NCI-H226 (cell line): ENCODE data around the gene CAPN15.
A peak's percentile ranks its signal among the peaks of the same experiment; 100 is the strongest.
"Not testable (repeated sequence)": the region's sequence is repeated elsewhere in the genome, so short reads cannot be mapped to it uniquely, and the experiment has no call there.

Source experiments
- DNase-seq: peaks from one replicate; pipeline ENCODE4 v3.0.0-alpha.2; 2015

CAPN15 gene

DNA sequence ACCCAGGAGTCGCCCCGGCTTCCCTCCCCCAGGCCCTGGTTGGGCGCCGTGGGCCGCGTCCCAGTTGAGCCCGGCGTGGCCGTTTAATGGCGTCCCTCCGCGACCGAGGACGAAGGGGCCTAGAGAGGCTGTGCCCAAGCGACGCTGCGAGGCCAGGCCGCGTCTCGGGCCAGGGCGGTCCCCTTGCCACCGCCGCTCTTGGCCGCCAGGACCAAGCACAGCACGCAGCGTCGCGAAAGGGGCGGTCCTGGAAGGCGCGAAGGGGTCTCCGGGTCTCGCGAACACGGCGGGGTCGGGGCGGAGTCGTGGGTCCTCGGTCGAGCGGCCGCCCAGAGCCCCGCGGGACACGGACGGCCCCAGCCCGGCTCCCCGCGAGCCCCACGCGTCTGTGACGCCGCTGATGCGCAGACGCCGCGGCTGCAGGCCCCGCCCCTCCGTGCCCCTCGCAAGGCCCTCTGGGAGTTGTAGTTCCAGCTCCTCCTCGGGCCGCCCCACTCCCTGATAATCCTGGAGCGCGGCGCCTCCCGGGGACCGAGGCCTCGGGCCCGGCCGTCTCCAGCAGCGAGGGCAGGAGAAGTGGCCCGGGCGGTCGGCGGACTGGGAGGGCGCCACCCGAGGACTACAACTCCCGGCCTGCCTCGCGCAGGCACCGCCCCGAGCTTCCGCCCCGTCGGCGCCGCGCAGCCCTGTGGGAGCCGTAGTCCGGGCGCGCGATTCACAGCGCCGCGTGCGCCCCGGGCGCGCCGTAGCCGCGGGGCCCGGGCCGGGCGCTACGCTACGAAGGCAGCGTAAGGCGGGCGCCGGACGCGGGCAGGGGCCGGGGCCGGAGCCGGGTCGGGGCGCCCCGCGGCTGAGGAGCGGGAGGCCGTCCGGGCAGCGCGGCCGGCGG lies at the start of gene CAPN15:
Gene CAPN15 (plus strand): TSS at position 698 of the 889 bp plus-strand sequence. CDS start 19,127 bp downstream, outside the sequence.
- DNase-seq, result peak; percentile 80

DNA sequence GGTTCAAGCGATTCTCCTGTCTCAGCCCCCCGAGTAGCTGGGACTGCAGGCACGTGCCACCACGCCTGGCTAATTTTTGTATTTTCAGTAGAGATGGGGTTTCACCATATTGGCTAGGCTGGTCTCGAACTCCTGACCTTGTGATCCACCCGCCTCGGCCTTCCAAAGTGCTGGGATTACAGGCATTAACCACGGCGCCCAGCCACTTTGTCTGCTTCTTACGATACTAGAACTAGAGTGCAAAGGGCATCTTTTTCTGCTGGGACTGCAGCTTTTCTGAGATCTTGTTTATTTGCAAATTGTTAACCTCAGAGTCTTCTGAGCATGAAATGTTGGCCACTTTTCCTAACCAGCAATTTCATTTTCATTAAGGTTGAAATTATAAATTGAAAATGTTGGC lies 49.2 kb upstream of the CAPN15 start:
- DNase-seq, result not testable (repeated sequence)

DNA sequence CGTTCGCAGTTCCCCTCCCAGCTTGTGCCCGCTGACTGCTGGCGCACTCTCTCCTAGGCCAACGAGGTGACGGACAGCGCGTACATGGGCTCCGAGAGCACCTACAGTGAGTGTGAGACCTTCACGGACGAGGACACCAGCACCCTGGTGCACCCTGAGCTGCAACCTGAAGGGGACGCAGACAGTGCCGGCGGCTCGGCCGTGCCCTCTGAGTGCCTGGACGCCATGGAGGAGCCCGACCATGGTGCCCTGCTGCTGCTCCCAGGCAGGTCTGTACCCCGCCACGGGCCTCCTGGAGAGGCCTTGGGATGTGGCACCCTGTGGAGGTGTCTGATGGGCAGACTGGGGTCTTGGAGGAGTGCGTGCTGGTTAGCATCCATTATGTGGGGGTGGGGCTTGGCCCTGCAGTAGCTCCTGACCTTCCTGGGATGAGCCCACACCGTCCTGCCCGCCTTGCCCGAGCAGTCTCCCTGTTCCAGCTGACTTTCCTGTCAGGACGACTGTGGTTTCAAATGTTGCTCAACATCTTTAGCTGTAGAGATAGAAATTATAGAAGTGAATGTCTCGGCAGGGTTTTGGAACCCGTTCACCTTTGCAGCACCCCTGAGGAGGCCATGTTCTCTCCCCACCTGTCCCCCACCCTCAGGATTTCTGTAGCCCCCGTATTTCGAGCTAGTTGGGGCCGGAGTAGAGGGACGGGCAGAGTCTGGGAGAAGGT lies 44.9 kb upstream of the CAPN15 start:
- DNase-seq, result no peak

DNA sequence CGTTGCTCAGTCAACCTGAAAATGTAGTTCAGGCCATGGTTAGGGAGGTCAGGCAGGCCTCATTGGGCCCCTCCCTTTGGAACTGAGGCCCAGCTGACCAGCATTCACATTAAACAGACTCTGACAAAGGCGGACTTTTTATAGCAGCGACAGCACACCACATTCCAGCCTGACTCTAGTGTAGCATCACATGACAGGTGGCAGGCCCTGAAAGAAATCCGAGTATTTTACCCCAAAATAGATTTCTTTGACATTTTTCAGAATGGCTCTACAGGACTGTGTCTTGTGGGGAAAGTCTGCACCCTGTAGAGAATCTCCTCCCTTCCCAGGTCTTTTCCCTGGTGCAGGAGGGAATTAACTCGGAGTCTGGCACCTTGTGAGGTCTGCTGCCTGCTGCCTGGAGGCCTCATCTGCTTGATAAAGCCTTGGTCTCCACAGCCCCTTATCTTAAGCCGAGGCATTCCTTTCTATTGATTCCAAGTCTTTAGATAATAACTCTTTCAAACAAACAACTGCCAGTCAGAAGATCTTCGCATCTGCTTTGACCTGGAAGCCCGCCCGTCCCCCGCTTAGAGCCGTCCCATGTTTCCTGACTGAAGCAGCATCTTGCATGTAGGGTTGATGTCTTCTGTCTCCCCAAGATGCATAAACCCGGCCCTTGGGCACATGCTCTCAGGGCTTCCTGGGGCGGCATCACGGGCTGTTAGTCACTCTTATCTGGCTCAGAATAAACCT lies 44.0 kb upstream of the CAPN15 start:
- peak; percentile 93 for DNase-seq

DNA sequence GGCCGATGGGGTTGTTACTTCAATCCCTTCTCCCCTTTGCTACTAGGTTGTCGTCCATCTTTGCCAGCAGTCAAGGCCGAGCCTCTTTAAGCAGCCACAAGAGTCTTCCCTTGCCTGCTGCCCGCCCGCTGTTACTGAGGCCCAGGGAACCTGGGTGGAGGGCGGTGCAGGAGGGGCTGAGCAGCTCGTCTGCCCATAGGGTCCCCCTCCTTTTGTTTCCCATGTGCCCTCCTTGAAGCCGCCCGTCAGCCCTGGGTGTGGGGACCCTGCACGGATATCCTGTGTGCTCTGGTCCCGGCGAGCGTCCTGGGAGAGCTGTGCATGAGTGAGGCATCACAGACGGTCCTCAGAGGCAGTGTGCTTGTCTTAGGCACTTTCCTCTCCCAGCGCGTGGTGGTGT lies 37.9 kb upstream of the CAPN15 start:
- no peak for DNase-seq

DNA sequence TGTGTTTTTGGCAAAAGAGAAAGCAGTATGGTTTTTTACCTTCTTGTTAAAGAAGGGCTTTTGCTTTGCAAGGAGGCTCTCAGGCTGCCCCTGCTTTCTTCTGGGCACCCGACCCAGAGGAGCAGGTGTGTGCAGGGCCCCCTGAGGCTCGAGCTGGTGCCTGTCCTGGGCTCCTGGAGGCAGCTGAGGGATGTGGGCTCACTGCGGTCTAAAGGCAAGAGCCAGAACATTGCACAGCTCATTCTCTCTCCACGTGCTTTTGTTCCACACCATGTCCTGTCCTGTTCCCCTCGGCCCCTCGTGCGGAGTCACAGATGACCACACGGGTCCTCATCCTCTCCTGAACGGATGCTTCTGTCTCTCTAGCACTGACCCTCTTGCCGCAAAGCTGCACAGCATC lies 36.7 kb upstream of the CAPN15 start:
- no peak for DNase-seq

DNA sequence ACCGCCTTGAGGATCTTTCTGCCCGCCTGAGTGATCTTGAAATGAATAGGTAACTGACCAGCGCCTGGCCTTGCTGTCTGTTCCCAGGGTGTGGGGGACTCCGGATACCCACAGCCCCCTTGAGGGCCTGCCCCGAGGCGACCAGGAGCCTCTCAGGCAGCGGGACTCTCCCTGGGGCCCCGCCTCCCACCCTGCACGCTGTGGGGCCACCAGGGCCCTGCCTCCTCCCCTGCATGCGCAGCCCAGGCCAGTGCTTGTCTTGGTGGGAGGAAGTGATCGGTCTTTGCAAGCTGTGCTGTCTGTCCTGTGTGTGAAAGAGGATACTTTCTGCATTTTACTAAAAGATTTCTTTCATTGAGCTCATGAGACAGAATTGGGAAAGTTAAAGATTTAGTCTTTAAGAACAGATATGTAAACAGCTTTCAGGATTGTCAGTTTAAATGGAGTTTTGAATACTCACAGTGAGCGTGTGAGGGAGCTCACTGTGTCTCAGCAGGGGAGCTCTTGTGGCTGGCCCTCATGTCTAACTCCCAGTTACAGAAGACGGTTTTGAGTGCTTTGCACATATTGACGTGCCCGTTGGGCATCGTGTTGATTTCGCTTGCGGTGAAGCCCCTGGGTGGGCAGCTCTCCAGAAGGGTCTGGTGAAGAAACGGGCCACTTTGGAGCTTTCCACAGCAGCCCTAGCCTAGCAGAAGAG lies 36.1 kb upstream of the CAPN15 start:
- DNase-seq, result no peak

DNA sequence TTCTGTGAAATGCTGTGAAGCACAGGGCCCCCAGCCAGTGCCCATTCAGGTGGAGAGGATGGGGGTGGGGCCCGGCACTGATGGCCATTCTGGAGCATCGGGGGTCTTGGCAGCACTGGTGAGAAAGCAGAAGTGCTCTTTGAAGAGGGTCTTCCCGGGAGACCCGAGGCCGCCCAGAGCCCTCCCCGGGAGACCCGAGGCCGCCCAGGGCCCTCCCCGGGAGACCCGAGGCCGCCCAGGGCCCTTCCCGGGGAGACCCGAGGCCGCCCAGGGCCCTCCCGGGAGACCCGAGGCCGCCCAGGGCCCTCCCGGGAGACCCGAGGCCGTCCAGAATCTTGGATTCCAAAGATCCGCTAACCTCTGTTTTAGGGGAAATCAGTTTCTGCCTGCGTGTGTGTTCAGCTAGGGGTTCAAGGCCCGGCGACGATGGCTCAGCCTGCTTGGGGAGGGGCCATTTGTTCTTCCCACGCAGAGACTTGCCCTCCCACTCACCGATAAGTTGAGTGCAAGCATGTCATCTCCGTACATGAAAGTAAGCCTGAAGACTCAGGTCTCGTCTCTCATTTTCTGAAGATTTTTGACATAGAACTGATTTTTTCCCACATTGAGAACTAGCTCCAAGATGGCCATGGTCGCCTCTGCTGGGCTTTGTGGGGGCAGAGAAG lies 35.2 kb upstream of the CAPN15 start:
- DNase-seq, result no peak

DNA sequence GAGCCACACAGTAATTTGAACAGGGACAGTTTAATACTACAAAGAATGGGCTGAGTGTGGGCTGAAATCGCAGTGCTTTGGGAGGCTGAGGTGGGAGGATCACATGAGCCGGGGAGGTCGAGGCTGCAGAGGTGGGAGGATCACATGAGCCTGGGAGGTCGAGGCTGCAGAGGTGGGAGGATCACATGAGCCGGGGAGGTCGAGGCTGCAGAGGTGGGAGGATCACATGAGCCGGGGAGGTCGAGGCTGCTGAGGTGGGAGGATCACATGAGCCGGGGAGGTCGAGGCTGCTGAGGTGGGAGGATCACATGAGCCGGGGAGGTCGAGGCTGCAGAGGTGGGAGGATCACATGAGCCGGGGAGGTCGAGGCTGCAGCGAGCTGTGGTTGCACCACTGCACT lies 32.8 kb upstream of the CAPN15 start:
- not testable (repeated sequence) for DNase-seq

DNA sequence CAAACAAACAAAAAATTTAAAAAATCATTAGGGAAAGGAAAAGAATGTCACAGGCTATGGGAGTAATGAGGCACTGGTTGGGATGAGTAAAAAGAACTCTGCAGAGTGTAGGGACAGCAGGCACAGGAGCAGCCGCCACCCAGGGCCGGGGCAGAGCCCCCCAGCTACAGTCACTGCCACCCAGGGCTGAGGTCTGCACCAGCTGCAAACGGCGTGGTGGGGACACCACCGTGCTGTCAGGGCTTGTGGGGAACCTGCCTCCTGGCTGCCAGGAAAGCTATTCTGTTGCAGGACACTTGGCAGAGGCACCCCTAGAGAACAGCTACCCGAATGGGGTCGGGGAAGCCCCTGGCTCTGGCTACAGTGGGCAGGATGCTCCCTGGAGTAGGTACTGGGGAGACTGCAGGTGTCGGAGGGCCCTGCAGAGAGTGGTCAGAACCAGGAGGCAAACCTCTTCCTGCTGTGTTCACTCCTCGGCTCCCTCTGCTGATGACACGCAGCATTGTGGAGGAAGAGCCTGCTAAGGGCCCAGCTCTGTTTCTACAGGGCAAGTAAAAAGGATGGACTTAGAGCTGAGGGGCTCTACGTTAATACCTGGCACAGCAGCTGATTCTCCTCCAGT lies 32.3 kb upstream of the CAPN15 start:
- peak; percentile 51 for DNase-seq

DNA sequence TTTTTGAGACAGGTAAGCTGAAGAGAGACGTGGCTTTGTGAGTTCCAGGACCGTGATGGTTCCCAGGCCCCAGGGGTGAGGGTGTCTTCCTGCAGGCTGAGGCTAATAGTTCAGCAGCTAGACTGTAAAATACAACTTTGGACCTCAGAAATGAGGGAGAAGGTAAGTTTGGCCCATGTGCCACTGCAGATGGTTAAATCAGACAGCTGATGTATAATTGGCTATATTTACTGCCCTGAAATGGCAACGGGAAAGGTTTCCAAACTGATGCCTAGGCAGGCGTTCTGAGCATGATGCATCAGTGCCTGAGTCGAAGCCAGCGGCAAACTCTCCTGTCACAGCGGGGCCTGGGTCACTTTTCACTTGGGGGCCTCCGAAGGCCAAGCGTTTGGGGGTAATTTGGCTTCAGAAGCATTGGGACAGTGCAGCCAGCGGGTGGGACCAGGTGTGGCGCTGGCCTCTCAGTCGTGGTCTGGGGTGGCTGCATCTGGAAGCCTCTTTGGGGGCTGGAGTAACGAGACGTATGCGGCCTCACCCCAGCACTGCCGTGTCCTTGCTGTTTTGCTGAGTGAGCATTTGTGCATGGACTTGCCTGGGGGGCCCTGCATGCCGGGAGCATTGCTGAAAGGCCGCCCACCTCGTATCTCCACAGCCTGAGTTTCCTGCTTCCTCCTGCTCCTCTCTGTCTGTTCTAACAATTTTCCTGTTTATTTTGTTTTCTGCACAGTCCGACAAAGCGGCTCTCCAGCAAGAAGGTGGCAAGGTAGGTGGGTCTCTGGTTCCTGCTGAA lies 31.2 kb upstream of the CAPN15 start:
- DNase-seq, result no peak

DNA sequence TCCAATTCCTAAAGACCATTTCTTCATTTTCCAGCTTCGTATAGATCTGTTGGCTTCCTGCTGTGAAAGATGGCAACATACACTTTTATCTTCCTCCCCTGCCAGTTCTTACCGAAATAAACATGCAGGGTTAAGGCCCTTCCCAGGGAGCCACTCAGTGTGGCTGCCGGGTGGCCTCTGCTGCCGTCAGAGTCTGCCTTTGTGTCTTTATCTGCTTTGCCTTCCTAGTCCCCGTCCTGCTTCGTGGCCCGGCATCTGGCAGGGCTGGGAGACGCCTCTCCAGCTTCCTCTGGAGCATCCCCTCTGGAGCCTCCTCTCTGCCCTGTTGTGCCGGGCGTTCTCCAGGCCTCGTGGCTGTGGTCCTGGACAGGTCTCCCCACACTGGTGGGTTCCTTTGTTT lies 30.3 kb upstream of the CAPN15 start:
- no peak for DNase-seq

DNA sequence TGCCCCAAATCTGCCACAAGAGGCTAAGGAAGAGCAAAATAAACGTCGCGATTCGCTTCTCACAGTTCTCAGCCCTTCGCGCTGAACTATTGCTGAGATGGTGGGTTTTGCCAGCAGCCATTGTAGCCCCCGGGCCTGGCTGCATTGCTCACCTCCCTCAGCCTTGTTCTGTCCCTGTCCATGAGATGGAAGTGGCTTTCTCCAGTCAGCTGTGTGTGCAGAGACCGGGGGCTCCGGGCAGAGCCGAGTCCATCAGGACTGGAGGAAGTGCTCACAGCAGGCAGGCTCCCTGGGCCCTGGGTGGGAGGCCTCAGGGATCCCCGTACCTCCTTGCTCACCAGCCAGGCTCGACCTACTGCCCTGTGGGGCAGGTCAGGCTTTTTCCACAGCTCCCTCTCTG lies 27.6 kb upstream of the CAPN15 start:
- DNase-seq, result no peak

DNA sequence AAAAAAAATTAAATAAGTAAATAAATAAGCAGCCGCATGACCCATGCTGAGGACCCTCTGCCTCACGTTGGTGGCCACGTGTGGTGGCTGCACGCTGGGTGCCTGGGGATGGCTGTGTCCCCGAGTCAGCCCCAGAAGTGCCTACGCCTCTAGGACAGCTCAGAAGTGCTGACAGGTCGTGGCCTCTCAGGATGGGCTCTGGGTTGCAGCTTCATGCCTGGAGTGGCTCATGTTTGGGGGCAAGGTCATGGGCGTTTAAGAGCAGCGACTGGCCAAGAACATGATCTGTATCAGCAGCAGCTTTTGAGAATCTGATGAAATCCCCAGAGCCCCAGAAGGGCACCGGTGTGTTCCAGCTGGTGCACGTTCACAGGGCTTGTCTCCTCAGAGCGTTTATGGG lies 26.8 kb upstream of the CAPN15 start:
- DNase-seq, result no peak

DNA sequence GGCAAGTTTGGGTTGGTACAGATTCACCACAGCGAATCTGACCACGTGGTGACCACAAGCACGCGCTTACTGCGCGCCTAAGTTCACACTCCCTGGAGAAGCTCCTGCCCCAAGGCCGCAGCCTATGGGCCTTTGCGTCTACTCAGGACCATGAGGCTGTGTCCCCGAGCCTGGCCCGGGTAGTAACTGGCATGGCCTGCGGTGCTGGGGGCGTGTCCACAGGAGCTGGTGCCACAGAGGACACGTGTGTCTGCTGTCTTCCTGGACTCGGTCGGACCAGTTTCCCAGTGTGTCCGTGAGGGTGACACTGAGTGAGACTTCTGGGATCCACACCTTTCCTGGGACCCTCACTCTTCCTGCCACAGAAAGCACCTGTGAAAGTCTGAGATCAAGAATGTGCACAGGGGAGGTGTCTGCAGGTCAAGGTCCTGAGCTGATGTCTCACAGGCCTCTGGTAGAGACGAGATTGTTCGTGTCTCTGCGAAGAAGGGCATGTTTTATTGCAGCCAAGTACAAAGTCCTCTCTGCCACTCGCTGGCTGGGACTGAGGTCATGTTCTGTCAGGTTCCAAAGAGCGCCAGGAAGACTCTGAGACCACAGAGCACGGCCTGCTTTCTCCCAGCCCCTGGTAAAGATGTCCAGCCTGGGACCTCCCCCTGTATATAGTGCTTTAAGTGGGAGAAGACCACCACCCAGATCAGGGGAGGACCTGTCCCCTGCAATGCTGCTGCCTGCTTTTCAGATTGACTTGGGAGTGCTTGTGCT lies 25.2 kb upstream of the CAPN15 start:
- DNase-seq, result no peak

DNA sequence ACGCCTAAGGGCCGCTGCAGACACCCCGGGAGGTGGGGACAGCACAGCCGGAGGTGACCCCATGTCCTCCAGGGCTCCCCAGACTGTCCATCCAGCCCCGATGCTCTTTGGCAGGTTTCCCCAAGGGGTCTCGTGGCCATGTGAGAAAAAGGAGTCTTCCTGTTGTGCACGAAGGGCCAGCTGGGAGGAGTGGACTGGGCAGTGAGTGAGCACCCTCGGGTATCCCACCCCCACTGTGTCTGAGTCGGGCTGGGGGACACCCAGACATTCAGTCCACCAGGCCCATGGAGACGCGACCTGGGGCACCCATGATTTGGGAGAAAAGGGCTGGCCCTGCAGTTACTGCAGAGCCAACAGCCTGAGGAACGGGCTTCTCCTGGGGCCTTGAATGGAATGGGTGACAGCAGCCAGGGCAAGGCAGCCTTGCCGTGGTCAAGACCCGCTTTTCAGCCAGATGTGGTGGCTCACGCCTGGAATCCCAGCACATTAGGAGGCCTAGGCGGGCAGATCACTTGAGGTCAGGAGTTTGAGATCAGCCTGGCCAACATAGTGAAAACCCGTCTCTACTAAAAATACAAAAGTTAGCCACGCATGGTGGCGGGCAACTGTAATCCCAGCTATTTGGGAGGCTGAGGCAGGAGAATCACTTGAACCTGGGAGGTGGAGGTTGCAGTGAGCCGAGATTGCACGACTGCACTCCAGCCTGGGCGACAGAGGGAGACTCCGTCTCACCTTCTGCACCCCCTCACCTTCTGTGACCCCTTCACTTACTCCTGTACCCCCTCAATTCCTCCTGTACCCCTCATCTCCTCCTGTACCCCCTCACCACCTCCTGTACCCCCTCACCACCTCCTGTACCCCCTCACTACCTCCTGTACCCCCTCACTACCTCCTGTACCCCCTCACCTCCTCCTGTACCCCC lies 24.1 kb upstream of the CAPN15 start:
- no peak for DNase-seq

DNA sequence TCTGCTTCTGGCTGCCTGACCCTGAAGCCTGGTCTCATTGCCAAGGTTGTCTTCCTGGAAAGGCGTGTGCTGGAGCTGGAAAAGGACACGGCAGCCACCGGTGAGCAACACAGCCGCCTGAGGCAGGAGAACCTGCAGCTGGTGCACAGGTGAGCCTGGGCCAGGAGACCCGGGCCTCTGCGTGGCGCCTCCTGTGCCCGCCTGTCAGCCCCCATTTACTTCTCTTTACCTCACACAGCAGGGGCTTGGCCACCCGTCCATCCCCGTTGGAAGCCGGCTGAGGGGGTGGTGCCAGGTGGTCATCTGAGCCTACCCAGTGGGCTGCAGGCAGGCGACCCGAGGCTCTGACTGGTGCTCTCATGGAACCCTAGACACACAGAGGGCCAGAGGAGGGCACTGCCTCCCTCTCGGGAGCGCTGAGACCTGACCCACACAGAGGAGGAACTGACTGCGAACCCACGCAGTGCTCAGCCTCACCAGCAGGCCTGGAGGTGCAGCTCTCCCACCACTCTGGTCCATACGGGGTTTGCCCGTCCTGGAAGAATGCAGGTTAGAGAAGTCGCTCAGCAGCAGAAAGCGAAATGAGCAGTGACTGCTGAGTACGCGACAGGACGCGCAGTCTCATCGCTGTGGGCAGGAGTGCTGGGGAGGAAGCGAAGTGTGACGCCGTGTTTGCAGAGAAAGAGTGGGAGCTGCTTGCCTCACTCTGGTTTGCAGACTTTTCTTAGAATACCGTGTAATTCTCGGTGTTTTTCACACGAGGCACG lies 21.9 kb upstream of the CAPN15 start:
- no peak for DNase-seq

DNA sequence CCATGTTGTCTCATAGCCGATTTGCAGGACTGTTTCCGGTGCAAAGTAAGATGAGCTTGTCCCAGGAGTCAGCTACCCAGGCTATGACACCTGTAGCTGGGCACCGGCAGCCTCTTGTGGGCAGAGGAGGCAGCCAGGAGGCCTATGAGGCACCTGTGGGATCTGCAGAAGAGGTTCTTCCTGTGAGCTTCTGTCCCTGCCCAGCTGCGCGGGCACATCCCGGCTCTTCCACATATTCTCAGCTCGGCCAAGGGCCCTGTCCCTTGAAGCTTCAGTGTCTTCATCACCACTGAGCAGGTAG lies 21.3 kb upstream of the CAPN15 start:
- no peak for DNase-seq
